HG02610 (cell line): ENCODE results near the gene TDRD6.
"Not testable (repeated sequence)": the region's sequence is repeated elsewhere in the genome, so short reads cannot be mapped to it uniquely, and the experiment has no call there.

ENCODE experiments used
- ATAC-seq: cut with Tn5 transposase; IDR thresholded peaks from one replicate; pipeline ENCODE4 v1.9.1; 2021; ENCODE audit warnings: mild to moderate bottlenecking, moderate library complexity; ENCODE audit not compliant: unreplicated experiment

TDRD6 gene

GRCh38 chr6:46743425-46744158 is 55.9 kb downstream of the TDRD6 start:
- ATAC-seq: no peak

GRCh38 chr6:46744159-46744725 is 56.6 kb downstream of the TDRD6 start:
- ATAC-seq: not testable (repeated sequence)

GRCh38 chr6:46745973-46746372 is 58.3 kb downstream of the TDRD6 start:
- no peak for ATAC-seq

- ATAC-seq: no peak
Observed at GRCh38 chr6:46746696-46747095, 59.0 kb downstream of the TDRD6 start, which contains the start of gene ANKRD66. ANKRD66 (plus strand) TSS chr6:46746933; CDS start chr6:46751949, 5,016 bp downstream.

- ATAC-seq: no peak
Observed at GRCh38 chr6:46748940-46749503, 61.3 kb downstream of the TDRD6 start.

- no peak for ATAC-seq
Observed at GRCh38 chr6:46749731-46750130, 62.0 kb downstream of the TDRD6 start.

- ATAC-seq: no peak
Observed at GRCh38 chr6:46751658-46752057, 64.0 kb downstream of the TDRD6 start.
